GM18519 (cell line): ENCODE results near the gene FSTL4.

Experiments
- ATAC-seq: cut with Tn5 transposase; IDR thresholded peaks from one replicate; pipeline ENCODE4 v1.9.1; 2021; ENCODE audit warnings: mild to moderate bottlenecking, moderate library complexity; ENCODE audit not compliant: unreplicated experiment, low FRiP score

The FSTL4 gene

GRCh38 chr5:133256276-133256675 is 356.1 kb downstream of the FSTL4 start:
- no peak for ATAC-seq

- no peak for ATAC-seq
These were observed 357.5 kb downstream of the FSTL4 start for GRCh38 chr5:133254803-133255202.

- no peak for ATAC-seq
These were observed 358.7 kb downstream of the FSTL4 start for GRCh38 chr5:133253671-133254070.

- ATAC-seq, result no peak
These were observed 359.3 kb downstream of the FSTL4 start for GRCh38 chr5:133253070-133253469.

GRCh38 chr5:133252133-133252480 is 360.2 kb downstream of the FSTL4 start:
- ATAC-seq, result no peak

GRCh38 chr5:133251296-133252132 is 360.8 kb downstream of the FSTL4 start:
- ATAC-seq, result no peak

GRCh38 chr5:133250527-133250926 is 361.8 kb downstream of the FSTL4 start:
- ATAC-seq, result no peak

- ATAC-seq, result no peak
These were observed 362.7 kb downstream of the FSTL4 start for GRCh38 chr5:133249593-133249992.

- ATAC-seq, result no peak
These were observed 364.3 kb downstream of the FSTL4 start for GRCh38 chr5:133247881-133248624.

- ATAC-seq, result no peak
These were observed 365.1 kb downstream of the FSTL4 start for GRCh38 chr5:133247151-133247709.

GRCh38 chr5:133246376-133247150 is 365.8 kb downstream of the FSTL4 start:
- no peak for ATAC-seq

- ATAC-seq, result no peak
These were observed 366.3 kb downstream of the FSTL4 start for GRCh38 chr5:133246053-133246370.

GRCh38 chr5:133245191-133246052 is 366.9 kb downstream of the FSTL4 start:
- ATAC-seq, result no peak

GRCh38 chr5:133244242-133244641 is 368.1 kb downstream of the FSTL4 start:
- no peak for ATAC-seq

- ATAC-seq, result no peak
These were observed 369.1 kb downstream of the FSTL4 start for GRCh38 chr5:133243196-133243595.

- ATAC-seq, result no peak
These were observed 370.0 kb downstream of the FSTL4 start for GRCh38 chr5:133242221-133242835.

GRCh38 chr5:133241179-133242092 is 370.9 kb downstream of the FSTL4 start:
- no peak for ATAC-seq

- no peak for ATAC-seq
These were observed 371.8 kb downstream of the FSTL4 start for GRCh38 chr5:133240425-133241091.
